Stimulated activated CD4-positive, alpha-beta T cell treated with anti-CD3 and anti-CD28 coated beads, Interleukin-4, amount 100 ng/mL, for 48 hours (primary cell): ENCODE results near the gene ZFP3.
"Not testable (repeated sequence)": the region's sequence is repeated elsewhere in the genome, so short reads cannot be mapped to it uniquely, and the experiment has no call there.

Experiments
- DNase-seq, 2 donors: peaks; one replicate each; pipeline ENCODE4 v3.0.0-alpha.2; 2020; ENCODE audit warnings: low read depth in 2 of 2

The ZFP3 gene

GRCh38 chr17:5124896-5125295, 46.6 kb downstream of the ZFP3 start:
- not testable (repeated sequence) for DNase-seq

- DNase-seq, result no peak
These were observed 48.6 kb downstream of the ZFP3 start for GRCh38 chr17:5126719-5127488.

GRCh38 chr17:5127910-5128309, 49.6 kb downstream of the ZFP3 start:
- no peak for DNase-seq

GRCh38 chr17:5128387-5128786, 50.1 kb downstream of the ZFP3 start:
- not testable (repeated sequence) for DNase-seq

- DNase-seq, result no peak
These were observed 50.8 kb downstream of the ZFP3 start for GRCh38 chr17:5128905-5129535.

GRCh38 chr17:5129770-5130169, 51.5 kb downstream of the ZFP3 start:
- not testable (repeated sequence) for DNase-seq

- not testable (repeated sequence) for DNase-seq
These were observed 52.0 kb downstream of the ZFP3 start for GRCh38 chr17:5130261-5130660.

- DNase-seq, result not testable (repeated sequence)
These were observed 52.4 kb downstream of the ZFP3 start for GRCh38 chr17:5130687-5131086.

GRCh38 chr17:5131146-5131715, 53.0 kb downstream of the ZFP3 start:
- no peak for DNase-seq

- not testable (repeated sequence) for DNase-seq
These were observed 53.7 kb downstream of the ZFP3 start for GRCh38 chr17:5131799-5132502.

- DNase-seq, result not testable (repeated sequence)
These were observed 54.4 kb downstream of the ZFP3 start for GRCh38 chr17:5132503-5133225.

- no peak for DNase-seq
These were observed 55.0 kb downstream of the ZFP3 start for GRCh38 chr17:5133311-5133710.

GRCh38 chr17:5133961-5134360, 55.7 kb downstream of the ZFP3 start:
- DNase-seq, result not testable (repeated sequence)

- not testable (repeated sequence) for DNase-seq
These were observed 56.3 kb downstream of the ZFP3 start for GRCh38 chr17:5134571-5134970.

GRCh38 chr17:5135131-5135712, 57.0 kb downstream of the ZFP3 start:
- DNase-seq, result not testable (repeated sequence)

GRCh38 chr17:5135726-5136579, 57.7 kb downstream of the ZFP3 start:
- no peak for DNase-seq

GRCh38 chr17:5136580-5137412, 58.5 kb downstream of the ZFP3 start:
- DNase-seq, result not testable (repeated sequence)

- DNase-seq, result not testable (repeated sequence)
These were observed 59.4 kb downstream of the ZFP3 start for GRCh38 chr17:5137511-5138197.

GRCh38 chr17:5138198-5138544, 59.9 kb downstream of the ZFP3 start:
- DNase-seq, result not testable (repeated sequence)
